HCT116 (cell line): ENCODE results near the gene TMEM30A. TPM values are rescaled to one million over a fixed set of nuclear protein-coding genes. Genes with fewer than 3 reads are reported as not detected.

Source experiments
- ATAC-seq: fragments of 200-7000 bp; cut with Tn5 transposase; 2 replicates; pipeline ENCODE4 v1.9.1; 2020; ENCODE audit warnings: mild to moderate bottlenecking, moderate library complexity
- BruUV-seq: library from RNA; stranded (reverse); fragments of 400-500 nt; replicated peaks from 2 replicates; lab custom pipeline; 2021; lab: Mats Ljungman, UMichigan
- CTCF ChIA-PET: fragments of 300-600 bp; sonication (Branson Sonifier 250); formaldehyde crosslinking; loops from one replicate; lab custom pipeline; 2021; ENCODE audit warnings: antibody characterized with exemption; lab: Charles Lee
- POLR2A ChIA-PET: fragments of 300-600, 350-600 bp; sonication (Branson Sonifier 250); formaldehyde crosslinking; loops from one replicate; lab custom pipeline; 2021; ENCODE audit warnings: antibody characterized with exemption; lab: Charles Lee
- RAD21 ChIA-PET, 2 experiments: fragments of 300-600 bp; sonication (Branson Sonifier 250); formaldehyde crosslinking; loops; one replicate each; lab custom pipeline; 2023; ENCODE audit warnings: low total read pairs in 2 of 2; ENCODE audit not compliant: uncharacterized antibody in 2 of 2, unreplicated experiment in 2 of 2, low non-redundant PET in 1 of 2; lab: Charles Lee
- DNase-seq: peaks from one replicate; pipeline ENCODE4 v3.0.0-alpha.2; 2010; ENCODE audit warnings: low read depth, low spot score
- H2AFZ ChIP-seq: fragments of 200-600 bp; shearing (Covaris generic), sonication (generic); 2 replicates; pipeline ENCODE4 v1.6.1; 2017; ENCODE audit warnings: low read depth, mixed run types, mixed read lengths, antibody characterized with exemption, low read length; ENCODE audit not compliant: poor library complexity, severe bottlenecking
- H3K27ac ChIP-seq: 2 replicates; pipeline ENCODE4 v1.5.1; 2012; ENCODE audit warnings: low read depth, low read length
- H3K27me3 ChIP-seq: fragments of 200-600 bp; sonication (generic); 2 replicates; pipeline ENCODE4 v1.6.1; 2016; ENCODE audit warnings: mixed run types, low read length, mixed read lengths; ENCODE audit not compliant: insufficient read depth
- H3K36me3 ChIP-seq, 2 experiments: fragments of 200-500 bp in 1 of 2; fragments of 200-600 bp in 1 of 2; sonication (Bioruptor generic) in 1 of 2; sonication (generic) in 1 of 2; 2 replicates each; pipeline versions ENCODE4 v1.5.1 to v1.6.1; 2014 to 2016; ENCODE audit warnings: low read length in 2 of 2, inconsistent platforms in 1 of 2, mixed read lengths in 1 of 2, mixed run types in 1 of 2; ENCODE audit not compliant: insufficient read depth in 2 of 2, control insufficient read depth in 1 of 2
- H3K4me1 ChIP-seq, 2 experiments: fragments of 200-600 bp in 1 of 2; sonication (generic) in 1 of 2; 2 replicates each; pipeline versions ENCODE4 v1.5.1 to v1.6.1; 2012 to 2017; ENCODE audit warnings: low read length in 2 of 2, inconsistent platforms in 1 of 2, mild to moderate bottlenecking in 1 of 2, mixed read lengths in 1 of 2, mixed run types in 1 of 2, moderate library complexity in 1 of 2; ENCODE audit not compliant: insufficient read depth in 2 of 2, control insufficient read depth in 1 of 2
- H3K4me2 ChIP-seq: fragments of 200-600 bp; sonication (generic); 2 replicates; pipeline ENCODE4 v1.6.1; 2017; ENCODE audit warnings: mixed run types, low read length, mixed read lengths
- H3K4me3 ChIP-seq, 2 experiments: fragments of 200-600 bp in 1 of 2; sonication (generic) in 1 of 2; replicated peaks in 1 of 2; 2 replicates each; pipeline ENCODE4 v1.5.1; 2011 to 2016; ENCODE audit warnings: low read length in 2 of 2, control low read depth in 1 of 2, low read depth in 1 of 2, mild to moderate bottlenecking in 1 of 2, mixed read lengths in 1 of 2, mixed run types in 1 of 2
- H3K79me2 ChIP-seq: fragments of 200-600 bp; sonication (generic); 2 replicates; pipeline ENCODE4 v1.6.1; 2017; ENCODE audit warnings: mild to moderate bottlenecking, mixed run types, low read length, moderate library complexity, mixed read lengths; ENCODE audit not compliant: insufficient read depth
- H3K9ac ChIP-seq: fragments of 200-600 bp; sonication (generic); 2 replicates; pipeline ENCODE4 v1.6.1; 2016; ENCODE audit warnings: low read length, mixed read lengths
- H3K9me2 ChIP-seq: fragments of 200-600 bp; sonication (generic), shearing (Covaris generic); 2 replicates; pipeline ENCODE4 v1.6.1; 2017; ENCODE audit warnings: mixed run types, mild to moderate bottlenecking, moderate library complexity; ENCODE audit not compliant: insufficient read depth
- H3K9me3 ChIP-seq, 2 experiments: fragments of 200-500 bp in 1 of 2; fragments of 200-600 bp in 1 of 2; sonication (Bioruptor generic) in 1 of 2; sonication (generic) in 1 of 2; 2 replicates each; pipeline ENCODE4 v1.6.1; 2014 to 2017; ENCODE audit warnings: low read length in 2 of 2, mixed read lengths in 2 of 2, inconsistent platforms in 1 of 2, low read depth in 1 of 2, mild to moderate bottlenecking in 1 of 2, mixed run types in 1 of 2, moderate library complexity in 1 of 2; ENCODE audit not compliant: control insufficient read depth in 1 of 2, insufficient read depth in 1 of 2
- H4K20me1 ChIP-seq: fragments of 200-600 bp; sonication (generic), shearing (Covaris generic); 2 replicates; pipeline ENCODE4 v1.6.1; 2017; ENCODE audit warnings: mixed run types, mild to moderate bottlenecking, moderate library complexity; ENCODE audit not compliant: insufficient read depth
- ATF3 ChIP-seq: IDR thresholded peaks from 2 replicates; pipeline ENCODE4 v1.6.1; 2012
- CEBPB ChIP-seq: IDR thresholded peaks from 2 replicates; pipeline ENCODE4 v1.6.1; 2012; ENCODE audit warnings: low read depth
- CTCF ChIP-seq, 3 experiments: fragments of 200-600 bp in 1 of 3; sonication (generic) in 1 of 3; IDR thresholded peaks in 2 of 3; conservative IDR thresholded peaks in 1 of 3; 2 replicates each; pipeline ENCODE4 v1.5.1; 2012 to 2017; ENCODE audit warnings: low read depth in 2 of 3, low read length in 2 of 3, antibody characterized with exemption in 1 of 3, borderline replicate concordance in 1 of 3, control low read depth in 1 of 3, mild to moderate bottlenecking in 1 of 3, mixed read lengths in 1 of 3, mixed run types in 1 of 3, moderate library complexity in 1 of 3; ENCODE audit not compliant: insufficient read depth in 1 of 3
- EGR1 ChIP-seq: IDR thresholded peaks from 2 replicates; pipeline ENCODE4 v1.6.1; 2012; ENCODE audit warnings: low read depth
- ELF1 ChIP-seq: IDR thresholded peaks from 2 replicates; pipeline ENCODE4 v1.6.1; 2012; ENCODE audit warnings: low read depth, borderline replicate concordance
- EZH2 ChIP-seq: fragments of 200-600 bp; sonication (generic); IDR thresholded peaks from 2 replicates; pipeline ENCODE4 v1.6.1; 2017; ENCODE audit warnings: antibody characterized with exemption, mixed run types
- EZH2phosphoT487 ChIP-seq: fragments of 200-600 bp; IDR thresholded peaks from 2 replicates; pipeline ENCODE4 v1.6.1; 2018; ENCODE audit warnings: antibody characterized with exemption, borderline replicate concordance
- FOSL1 ChIP-seq: IDR thresholded peaks from 2 replicates; pipeline ENCODE4 v1.6.1; 2012; ENCODE audit warnings: low read depth
- JUND ChIP-seq: IDR thresholded peaks from 2 replicates; pipeline ENCODE4 v1.6.1; 2012
- POLR2AphosphoS5 ChIP-seq: IDR thresholded peaks from 2 replicates; pipeline ENCODE4 v1.6.1; 2011; ENCODE audit warnings: mild to moderate bottlenecking, low read depth, low read length, moderate library complexity
- REST ChIP-seq: IDR thresholded peaks from 2 replicates; pipeline ENCODE4 v1.6.1; 2012; ENCODE audit warnings: low read depth
- SIN3A ChIP-seq: IDR thresholded peaks from 2 replicates; pipeline ENCODE4 v1.6.1; 2012; ENCODE audit warnings: low read depth
- SRF ChIP-seq: IDR thresholded peaks from 2 replicates; pipeline ENCODE4 v1.6.1; 2012; ENCODE audit warnings: low read depth
- ZFX ChIP-seq: fragments of 450-650 bp; IDR thresholded peaks from 2 replicates; pipeline ENCODE4 v1.6.1; 2017
- intact Hi-C: fragments of 100-400 bp; cut with micrococcal nuclease; formaldehyde crosslinking; loops from 2 replicates; pipeline ENCODE4 v1.10.0; 2022
- total RNA-seq: library from RNA; stranded (reverse); gene quantifications from one replicate; pipeline ENCODE4 v1.2.1, GENCODE V29; 2021; ENCODE audit not compliant: unreplicated experiment

TMEM30A gene
- total RNA-seq, 1 experiment from 2014 or later: 73.4 TPM

GRCh38 chr6:75236630-75237029 lies 48.0 kb downstream of the TMEM30A start:
- Histone ChIP-seq H3K4me3 (no peak overlapping the region), H4K20me1 (peaks cover 8% of the 10 kb centered on the region; the same call in 1 of the 2 replicates), H3K27ac (no peak overlapping the region), H3K9ac (no peak overlapping the region), H3K9me2 (no peaks in the 10 kb centered on the region), H3K4me1 (peaks cover 0 to 5% of the 10 kb centered on the region in 2 experiments; a peak in 1 of 4 replicates), H3K4me2 (no peak overlapping the region), H3K9me3 (no peaks in the 10 kb centered on the region), H3K27me3 (no peaks in the 10 kb centered on the region), H3K36me3 (peaks cover 23 to 35% of the 10 kb centered on the region in 2 experiments), H3K79me2 (peaks cover 29% of the 10 kb centered on the region), H2AFZ (no peak overlapping the region)
- DNase-seq: no peak
- ChIA-PET CTCF (no interaction called here), POLR2A (no interaction called here), RAD21 (no interaction called here)
- intact Hi-C loops: no loop called here
- no peak for ATAC-seq
- no TSS peak for BruUV-seq
- TF ChIP-seq EZH2: no peak
- TF ChIP-seq FOSL1: no peak

- Histone ChIP-seq H4K20me1 (peaks cover 3% of the 10 kb centered on the region; the same call in 1 of the 2 replicates), H3K36me3 (peaks cover 23 to 24% of the 10 kb centered on the region in 2 experiments), H3K4me3 (no peak overlapping the region), H3K9ac (no peak overlapping the region), H3K79me2 (peaks cover 15% of the 10 kb centered on the region), H2AFZ (no peak overlapping the region), H3K27me3 (no peaks in the 10 kb centered on the region), H3K27ac (no peak overlapping the region), H3K4me1 (peaks cover 4 to 14% of the 10 kb centered on the region in 2 experiments; a peak in 2 of 4 replicates), H3K4me2 (no peak overlapping the region), H3K9me2 (no peaks in the 10 kb centered on the region), H3K9me3 (no peaks in the 10 kb centered on the region)
- RAD21 ChIA-PET: no interaction called here
- CTCF ChIA-PET: interaction anchor here (0.6 to 1.1 kb wide), 2 partner anchors 311 to 1350 kb away, joined by 3 to 4 read pairs; no protein-coding TSS in a partner anchor
- POLR2A ChIA-PET: interaction anchor here (1.0 kb wide), 1 partner anchor 9 kb away, joined by 4 read pairs; the partner anchor contains the start of gene COX7A2
- DNase-seq: no peak
- no peak for ATAC-seq
- intact Hi-C loops: no loop called here
- no TSS peak for BruUV-seq
- TF ChIP-seq SIN3A (no peak), FOSL1 (no peak), EGR1 (no peak), ATF3 (no peak), SRF (no peak), POLR2AphosphoS5 (no peak), REST (no peak), CTCF (IDR thresholded peaks at IDR 0.05 in 2 of 3, conservative IDR thresholded peaks at IDR 0.05 in 1 of 3; ENCODE audit: borderline replicate concordance in 1 of 3, insufficient read depth in 1 of 3, low read depth in 2 of 3, low read length in 2 of 3) (no peak), EZH2phosphoT487 (no peak), ELF1 (no peak), JUND (no peak), ZFX (no peak), CEBPB (no peak)
These were observed 49.3 kb downstream of the TMEM30A start for GRCh38 chr6:75235271-75235670.
